Heart left ventricle (tissue), 13 donors: ENCODE measurements around the gene LRRC63.

Experiments used
- CTCF ChIP-seq, 12 donors: fragments of 200-600 bp; sonication (generic) in 4 of 12; IDR thresholded peaks; one replicate each; pipeline versions ENCODE4 v1.5.0 to v1.8.0; 2018 to 2022; ENCODE audit warnings: antibody characterized with exemption in 12 of 12, mild to moderate bottlenecking in 5 of 12
- POLR2A ChIP-seq, 2 donors: fragments of 450-650 bp; IDR thresholded peaks; one replicate each; pipeline ENCODE4 v1.6.1; 2017; ENCODE audit warnings: antibody characterized with exemption in 2 of 2, mild to moderate bottlenecking in 2 of 2, moderate library complexity in 2 of 2
- donor health status: ischemic (EF 13 %, LVEDD 7.1; RV severe dilation, severe dysfunction).
- donor health status: DM: no; HTN: yes; CAD: no.
- donor health status: DM: no; HTN: no; CAD: no.
- donor health status: ischemic (EF 25% LVEDD 6.9; RV normal size, moderate dysfunction).
- donor health status: ischemic (EF 25% LVEDD 5.7; RV mildly dilated, moderate dysfunction).
- donor health status: ischemic (EF 35%, LVEDD 5.7; RV mildly dilated, moderate dysfunction).
- donor health status: nonischemic (EF 11% LVEDD 7.7; RV severe dilation, severe dysfunction).
- donor health status: DM: yes; HTN: yes; CAD: no.
- donor health status: PGD.
- donor health status: ischemic (EF 29% LVEDD 5.4; RV normal size, mild dysfunction).
- donor health status: nonischemic (EF 23%, LVEDD 6.1; RV moderate dilation, normal function).

- no peak for TF ChIP-seq CTCF (IDR thresholded peaks at IDR 0.05)
- peak in 1 of 2 donors; percentile 25 for TF ChIP-seq POLR2A (IDR thresholded peaks at IDR 0.05)
Measured at GRCh38 chr13:46211483-46212351, at the start of gene LRRC63.
